Ovary (tissue), 9 donors: Measurements from ENCODE around the gene SH3GL2. TPM values are rescaled to one million over a fixed set of nuclear protein-coding genes. Genes with fewer than 3 reads are reported as not detected.
A peak's percentile ranks its signal among the peaks of the same experiment; 100 is the strongest.

Source experiments
- DNase-seq, 5 donors: peaks; one replicate each; pipeline ENCODE4 v3.0.0-alpha.2; 2019 to 2020
- H3K27ac ChIP-seq, 2 donors: fragments of 200-600 bp; one replicate each; pipeline versions ENCODE4 v1.5.1 to v1.8.0; 2019 to 2022
- H3K27me3 ChIP-seq: fragments of 200-600 bp; one replicate; pipeline ENCODE4 v1.8.0; 2022
- H3K36me3 ChIP-seq: fragments of 200-600 bp; sonication (generic); one replicate; pipeline ENCODE4 v1.5.1; 2019
- H3K4me1 ChIP-seq: one replicate; pipeline ENCODE4 v1.8.1; 2013; ENCODE audit warnings: mild to moderate bottlenecking, moderate library complexity; ENCODE audit not compliant: insufficient read depth
- H3K4me3 ChIP-seq: fragments of 200-600 bp; sonication (generic); one replicate; pipeline ENCODE4 v1.5.1; 2017
- H3K9me3 ChIP-seq, 2 donors: fragments of 200-600 bp in 1 of 2; sonication (generic) in 1 of 2; one replicate each; pipeline versions ENCODE4 v1.5.1 to v1.8.1; 2013 to 2019; ENCODE audit warnings: mild to moderate bottlenecking in 1 of 2, moderate library complexity in 1 of 2
- CTCF ChIP-seq, 3 donors: fragments of 450-650 bp in 2 of 3; fragments of 200-600 bp in 1 of 3; IDR thresholded peaks; one replicate each; pipeline versions ENCODE4 v1.5.1 to v1.8.0; 2016 to 2022; ENCODE audit warnings: antibody characterized with exemption in 3 of 3, mild to moderate bottlenecking in 1 of 3
- EP300 ChIP-seq: sonication (generic); formaldehyde crosslinking; IDR thresholded peaks from one replicate; pipeline ENCODE4 v1.6.1; 2017; ENCODE audit warnings: antibody characterized with exemption
- POLR2A ChIP-seq: fragments of 450-650 bp; IDR thresholded peaks from one replicate; pipeline ENCODE4 v1.6.1; 2017; ENCODE audit warnings: antibody characterized with exemption, mild to moderate bottlenecking, moderate library complexity
- WGBS, 3 donors: extraction: QIAGEN DNeasy Blood & Tissue Kit in 1 of 3; methylation state at CpG; one replicate each; pipeline versions ENCODE4 v1.1.5 to v1.1.7; 2013 to 2017; 5-methylcytosine and 5-hydroxymethylcytosine counted together
- intact Hi-C, 4 donors: fragments of 100-400 bp; cut with DNase I; formaldehyde crosslinking; loops; one replicate each; pipeline versions ENCODE4 v1.11.0 to v1.15.1; 2022 to 2023
- polyA plus RNA-seq, 2 donors: library from polyadenylated mRNA; stranded (reverse); fragments of 200-250 nt in 1 of 2; fragments of 350-450 nt in 1 of 2; fragmentation: Illumina TruSeq in 1 of 2; extraction: RNeasy Lipid Tissue Mini Kit (QIAGEN cat#74804) in 1 of 2; gene quantifications; one replicate each; pipeline ENCODE4 v1.2.3, GENCODE V29; 2013 to 2014
- total RNA-seq, 7 donors: library from RNA; depleted of rRNA in 2 of 7; stranded (reverse); fragments of >200 nt in 2 of 7; fragmentation: NEBNext Ultra II Directional in 3 of 7; extraction: Animal tissue kit (Norgen Biotek cat#: 25700) in 3 of 7; gene quantifications; one replicate each; pipeline versions ENCODE4 v1.1.0 to v1.2.4, GENCODE V29; 2016 to 2023
- donor health status: DM: no; HTN: no; CAD: no; lungs with moderate emphysema.
- donor health status: DM: no; HTN: no; CAD: no.
- donor health status: Bipolar disorder and iron deficiency.
- donor health status: DM: yes; HTN: yes; CAD: no.
- donor health status: DM: no; HTN: no; CAD: no.
- donor health status: DM: yes; HTN: yes; CAD: no.

The SH3GL2 gene
- total and polyA plus RNA-seq, 9 donors, result 0.25 to 4.9 (median 0.98) TPM; not detected in 1

DNA sequence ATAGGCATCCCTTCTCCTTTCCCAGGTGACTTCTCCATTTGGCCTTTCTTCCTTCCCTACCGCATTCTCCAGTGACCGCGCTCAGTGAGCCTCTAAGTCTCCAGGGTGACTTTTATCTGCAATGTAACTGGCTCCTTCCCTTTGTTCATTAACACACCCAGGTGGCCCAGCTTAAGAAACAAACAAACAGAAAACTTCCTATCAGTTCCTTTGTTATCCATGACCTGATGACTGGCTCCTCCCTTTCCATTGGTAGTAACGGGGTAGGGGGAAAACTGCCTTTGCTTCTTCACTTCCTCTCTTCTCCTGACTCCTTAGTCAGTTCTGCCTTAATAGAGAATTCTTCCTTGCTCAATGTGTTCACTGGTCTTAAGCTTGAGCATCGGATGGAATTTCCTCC is 7.0 kb upstream of the SH3GL2 start:
- no peak for DNase-seq
- TF ChIP-seq EP300 (no peak), CTCF (IDR thresholded peaks at IDR 0.05) (no peak), POLR2A (no peak)
- H3K36me3 ChIP-seq, result no peaks in the 10 kb centered on the region
- no peaks in the 10 kb centered on the region for H3K9me3 ChIP-seq
- no peaks in the 10 kb centered on the region for H3K4me1 ChIP-seq
- no peak overlapping the region for H3K4me3 ChIP-seq
- no peaks in the 10 kb centered on the region for H3K27me3 ChIP-seq
- no peak overlapping the region for H3K27ac ChIP-seq
- intact Hi-C loops, result no loop called here
- WGBS, 3 donors, result 53 to 62% (median 58%) methylated on average over 5 of the region's 5 CpGs

DNA sequence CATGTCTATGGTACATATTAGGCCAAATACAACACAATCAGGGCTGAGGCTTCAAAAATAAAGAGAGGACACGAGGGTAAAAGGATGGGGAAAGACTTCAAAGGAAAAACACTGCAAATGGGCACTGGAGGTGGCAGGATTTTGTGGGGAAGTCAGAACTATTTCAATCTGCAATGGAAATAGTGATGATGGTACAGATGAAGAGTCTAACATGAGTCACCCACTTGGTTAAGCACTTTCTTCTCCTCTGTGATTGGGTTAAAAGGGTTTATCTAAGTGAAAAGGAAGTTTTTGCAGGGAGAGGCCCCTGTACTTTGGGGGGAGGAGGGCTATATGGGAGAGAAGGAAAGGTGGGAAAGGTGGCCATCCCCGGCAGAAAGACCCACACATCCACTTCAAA is 4.5 kb upstream of the SH3GL2 start:
- Histone ChIP-seq H3K36me3 (no peaks in the 10 kb centered on the region), H3K27ac (no peak overlapping the region), H3K4me3 (no peak overlapping the region), H3K4me1 (peaks cover 5% of the 10 kb centered on the region), H3K9me3 (no peaks in the 10 kb centered on the region), H3K27me3 (no peaks in the 10 kb centered on the region)
- intact Hi-C loops, result no loop called here
- TF ChIP-seq POLR2A (no peak), EP300 (no peak), CTCF (IDR thresholded peaks at IDR 0.05) (no peak)
- 54 to 68% (median 63%) methylated on average over 2 of the region's 2 CpGs for WGBS, 3 donors
- DNase-seq, result no peak

- Histone ChIP-seq H3K4me3 (peak overlapping the region; percentile 44), H3K9me3 (no peaks in the 10 kb centered on the region), H3K4me1 (peaks cover 6% of the 10 kb centered on the region), H3K27me3 (no peaks in the 10 kb centered on the region), H3K27ac (no peak overlapping the region), H3K36me3 (no peaks in the 10 kb centered on the region)
- WGBS, 3 donors, result 2% methylated on average over 16 to 17 of the region's 17 CpGs
- TF ChIP-seq CTCF (IDR thresholded peaks at IDR 0.05) (no peak), POLR2A (no peak), EP300 (no peak)
- intact Hi-C loops, result no loop called here
- DNase-seq, result no peak
Observed at GRCh38 chr9:17578577-17578910, 322 bp upstream of the SH3GL2 start.

DNA sequence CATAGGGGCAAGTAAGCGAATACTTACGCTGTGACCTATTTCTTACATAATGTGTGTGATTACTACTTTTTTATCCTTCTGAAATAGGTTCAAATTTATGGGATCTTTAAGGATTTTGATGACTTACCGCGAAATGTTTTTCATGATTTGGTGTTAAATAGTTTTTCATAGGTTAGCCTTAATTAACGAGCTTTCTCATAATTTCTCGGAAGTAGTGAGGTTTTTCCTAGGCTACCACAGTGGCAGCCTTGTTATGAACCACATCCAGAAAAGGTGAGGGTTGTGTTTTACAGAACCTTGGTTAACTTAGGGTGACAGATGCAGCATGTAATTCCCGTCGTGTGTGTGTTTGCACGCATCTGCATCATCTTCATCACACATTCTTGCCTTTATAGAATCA is 1.3 kb downstream of the SH3GL2 start:
- peaks cover 6% of the 10 kb centered on the region for H3K4me1 ChIP-seq
- H3K36me3 ChIP-seq, result no peaks in the 10 kb centered on the region
- TF ChIP-seq EP300 (no peak), CTCF (IDR thresholded peaks at IDR 0.05) (no peak)
- H3K27me3 ChIP-seq, result no peaks in the 10 kb centered on the region
- no peak for DNase-seq
- no peak overlapping the region for H3K27ac ChIP-seq
- 78 to 89% (median 81%) methylated on average over 9 of the region's 9 CpGs for WGBS, 3 donors
- no peaks in the 10 kb centered on the region for H3K9me3 ChIP-seq
- no peak overlapping the region for H3K4me3 ChIP-seq
- intact Hi-C loops, result no loop called here

DNA sequence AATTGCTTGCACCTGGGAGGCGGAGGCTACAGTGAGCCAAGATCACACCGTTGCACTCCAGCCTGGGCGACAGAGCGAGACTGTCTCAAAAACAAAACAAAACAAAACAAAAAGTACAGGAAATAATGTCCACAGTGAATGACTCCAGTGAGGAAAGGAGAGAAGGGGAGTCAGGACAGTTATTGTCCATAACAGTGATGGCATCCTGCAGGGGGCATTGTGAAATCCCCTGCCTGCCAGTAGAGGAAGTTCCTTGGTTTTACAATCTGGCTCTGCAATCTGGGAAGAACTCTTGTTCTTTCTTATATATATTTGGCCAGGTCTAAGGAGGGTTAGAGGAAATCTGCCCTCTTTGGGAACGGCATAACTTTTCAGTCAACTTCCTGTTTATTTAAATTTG is 8.2 kb downstream of the SH3GL2 start:
- intact Hi-C loops, result no loop called here
- no peaks in the 10 kb centered on the region for H3K4me1 ChIP-seq
- TF ChIP-seq POLR2A (no peak), CTCF (IDR thresholded peaks at IDR 0.05) (no peak), EP300 (no peak)
- no peaks in the 10 kb centered on the region for H3K27me3 ChIP-seq
- no peak for DNase-seq
- no peak overlapping the region for H3K27ac ChIP-seq
- no peaks in the 10 kb centered on the region for H3K36me3 ChIP-seq
- WGBS, 3 donors, result 63 to 86% (median 86%) methylated on average over 5 of the region's 5 CpGs
- no peaks in the 10 kb centered on the region for H3K9me3 ChIP-seq
- H3K4me3 ChIP-seq, result no peak overlapping the region
